ENCODE measurements around the gene MTHFD1L.

The MTHFD1L gene

GRCh38 chr6:150993253-150993652 is 127.8 kb downstream of the MTHFD1L start:
- H3K9ac ChIP-seq = no peak overlapping the region
- H3K27ac ChIP-seq = no peak overlapping the region
- H2AFZ ChIP-seq = no peak overlapping the region
- H3K4me3 ChIP-seq (ENCODE audit: low read depth, low read length) = no peak overlapping the region
- TF ChIP-seq CTCF (IDR thresholded peaks at IDR 0.05) = no peak
- no peaks in the 10 kb centered on the region for H3K27me3 ChIP-seq (ENCODE audit: control insufficient read depth, insufficient read depth, low read length)
- no peaks in the 10 kb centered on the region for H3K9me3 ChIP-seq (ENCODE audit: control insufficient read depth, low read length)
- no peaks in the 10 kb centered on the region for H3K4me1 ChIP-seq
- H3K4me2 ChIP-seq (ENCODE audit: low read length) = no peak overlapping the region
- H3K79me2 ChIP-seq = no peaks in the 10 kb centered on the region
- no peaks in the 10 kb centered on the region for H3K36me3 ChIP-seq (ENCODE audit: control insufficient read depth, insufficient read depth, low read length)

GRCh38 chr6:150994026-150994425 is 128.5 kb downstream of the MTHFD1L start:
- Histone ChIP-seq H3K27ac (no peak overlapping the region), H3K4me1 (no peaks in the 10 kb centered on the region), H3K36me3 (ENCODE audit: control insufficient read depth, insufficient read depth, low read length) (no peaks in the 10 kb centered on the region), H3K4me3 (ENCODE audit: low read depth, low read length) (no peak overlapping the region), H3K79me2 (no peaks in the 10 kb centered on the region), H3K9ac (no peak overlapping the region), H3K4me2 (ENCODE audit: low read length) (no peak overlapping the region), H3K27me3 (ENCODE audit: control insufficient read depth, insufficient read depth, low read length) (no peaks in the 10 kb centered on the region), H3K9me3 (ENCODE audit: control insufficient read depth, low read length) (no peaks in the 10 kb centered on the region), H2AFZ (no peak overlapping the region)
- TF ChIP-seq CTCF (IDR thresholded peaks at IDR 0.05) = no peak

GRCh38 chr6:150996968-150997367 is 131.5 kb downstream of the MTHFD1L start:
- Histone ChIP-seq H3K4me2 (ENCODE audit: low read length) (no peak overlapping the region), H2AFZ (no peak overlapping the region), H3K27ac (no peak overlapping the region), H3K79me2 (no peaks in the 10 kb centered on the region), H3K36me3 (ENCODE audit: control insufficient read depth, insufficient read depth, low read length) (no peaks in the 10 kb centered on the region), H3K27me3 (ENCODE audit: control insufficient read depth, insufficient read depth, low read length) (no peaks in the 10 kb centered on the region), H3K4me3 (ENCODE audit: low read depth, low read length) (no peak overlapping the region), H3K4me1 (no peaks in the 10 kb centered on the region), H3K9me3 (ENCODE audit: control insufficient read depth, low read length) (no peaks in the 10 kb centered on the region), H3K9ac (no peak overlapping the region)
- TF ChIP-seq CTCF (IDR thresholded peaks at IDR 0.05) = no peak

GRCh38 chr6:150999107-150999506 is 133.6 kb downstream of the MTHFD1L start:
- TF ChIP-seq CTCF (IDR thresholded peaks at IDR 0.05) = no peak
- no peak overlapping the region for H3K27ac ChIP-seq
- no peaks in the 10 kb centered on the region for H3K9me3 ChIP-seq (ENCODE audit: control insufficient read depth, low read length)
- H3K4me3 ChIP-seq (ENCODE audit: low read depth, low read length) = no peak overlapping the region
- no peaks in the 10 kb centered on the region for H3K4me1 ChIP-seq
- no peaks in the 10 kb centered on the region for H3K36me3 ChIP-seq (ENCODE audit: control insufficient read depth, insufficient read depth, low read length)
- no peak overlapping the region for H3K9ac ChIP-seq
- H2AFZ ChIP-seq = no peak overlapping the region
- H3K79me2 ChIP-seq = no peaks in the 10 kb centered on the region
- no peaks in the 10 kb centered on the region for H3K27me3 ChIP-seq (ENCODE audit: control insufficient read depth, insufficient read depth, low read length)
- no peak overlapping the region for H3K4me2 ChIP-seq (ENCODE audit: low read length)

- Histone ChIP-seq H3K4me2 (ENCODE audit: low read length) (no peak overlapping the region), H3K27ac (no peak overlapping the region), H3K9ac (no peak overlapping the region), H3K4me3 (ENCODE audit: low read depth, low read length) (no peak overlapping the region), H3K79me2 (no peaks in the 10 kb centered on the region), H3K36me3 (ENCODE audit: control insufficient read depth, insufficient read depth, low read length) (no peaks in the 10 kb centered on the region), H3K9me3 (ENCODE audit: control insufficient read depth, low read length) (no peaks in the 10 kb centered on the region), H3K4me1 (no peaks in the 10 kb centered on the region), H2AFZ (no peak overlapping the region), H3K27me3 (ENCODE audit: control insufficient read depth, insufficient read depth, low read length) (no peaks in the 10 kb centered on the region)
- no peak for TF ChIP-seq CTCF (IDR thresholded peaks at IDR 0.05)
Measured at GRCh38 chr6:150999576-150999975, 134.1 kb downstream of the MTHFD1L start.

Measured in parathyroid adenoma (tissue), 2 donors.